GM23338 (cell line): ENCODE results near the gene RNFT2. TPM values are rescaled to one million over a fixed set of nuclear protein-coding genes. Genes with fewer than 3 reads are reported as not detected.

Experiments used
- ATAC-seq: fragments of 200-7000 bp; cut with Tn5 transposase; 3 replicates; pipeline ENCODE4 v1.9.1; 2020
- DNase-seq: peaks from one replicate; pipeline ENCODE4 v3.0.0-alpha.2; 2015; ENCODE audit warnings: low spot score
- H2AFZ ChIP-seq: fragments of 200-600 bp; sonication (generic); 2 replicates; pipeline ENCODE4 v1.8.0; 2016; ENCODE audit warnings: antibody characterized with exemption, mild to moderate bottlenecking, moderate library complexity
- H3F3A ChIP-seq: fragments of 200-600 bp; sonication (generic); replicated peaks from 2 replicates; pipeline ENCODE4 v1.8.0; 2017; ENCODE audit warnings: antibody characterized with exemption, mixed run types, low read depth
- H3K27ac ChIP-seq: fragments of 200-600 bp; sonication (generic); 2 replicates; pipeline ENCODE4 v1.6.1; 2016; ENCODE audit warnings: low read depth
- H3K27me3 ChIP-seq: fragments of 200-600 bp; sonication (generic); 2 replicates; pipeline ENCODE4 v1.8.0; 2016; ENCODE audit warnings: mild to moderate bottlenecking, mixed run types, moderate library complexity; ENCODE audit not compliant: insufficient read depth
- H3K36me3 ChIP-seq: fragments of 200-600 bp; sonication (generic); 2 replicates; pipeline ENCODE4 v1.8.0; 2016; ENCODE audit warnings: mild to moderate bottlenecking; ENCODE audit not compliant: insufficient read depth
- H3K4me1 ChIP-seq: fragments of 200-600 bp; sonication (generic); 2 replicates; pipeline ENCODE4 v1.8.0; 2016; ENCODE audit warnings: mild to moderate bottlenecking, moderate library complexity; ENCODE audit not compliant: insufficient read depth
- H3K4me2 ChIP-seq: fragments of 200-600 bp; sonication (generic); 2 replicates; pipeline ENCODE4 v1.7.1; 2017; ENCODE audit warnings: mixed run types
- H3K4me3 ChIP-seq: fragments of 200-600 bp; sonication (generic); 2 replicates; pipeline ENCODE4 v1.6.1; 2016; ENCODE audit warnings: mixed run types
- H3K79me2 ChIP-seq: fragments of 200-600 bp; sonication (generic); replicated peaks from 2 replicates; pipeline ENCODE4 v1.8.0; 2017; ENCODE audit warnings: mild to moderate bottlenecking; ENCODE audit not compliant: insufficient read depth
- H3K9me2 ChIP-seq: fragments of 200-600 bp; sonication (generic); 2 replicates; pipeline ENCODE4 v1.8.0; 2017; ENCODE audit not compliant: insufficient read depth
- H4K20me1 ChIP-seq: fragments of 200-600 bp; sonication (generic); replicated peaks from 2 replicates; pipeline ENCODE4 v1.8.0; 2017; ENCODE audit warnings: mild to moderate bottlenecking; ENCODE audit not compliant: insufficient read depth
- H3K27ac Mint-ChIP-seq: 2 replicates; pipeline ENCODE4 v1.8.0; 2020; ENCODE audit warnings: inconsistent platforms, mild to moderate bottlenecking, moderate library complexity, mixed read lengths
- H3K27me3 Mint-ChIP-seq: 3 replicates; pipeline ENCODE4 v1.8.0; 2022; ENCODE audit warnings: low read depth, mild to moderate bottlenecking, moderate library complexity, mixed read lengths, inconsistent platforms; ENCODE audit not compliant: insufficient read depth, poor library complexity
- H3K36me3 Mint-ChIP-seq: 3 replicates; pipeline ENCODE4 v1.8.0; 2021; ENCODE audit warnings: low read depth, mild to moderate bottlenecking, inconsistent platforms, moderate library complexity, mixed read lengths
- H3K4me1 Mint-ChIP-seq: 3 replicates; pipeline ENCODE4 v1.8.0; 2020; ENCODE audit warnings: mild to moderate bottlenecking, inconsistent platforms, mixed read lengths
- H3K4me3 Mint-ChIP-seq: 3 replicates; pipeline ENCODE4 v1.8.0; 2021; ENCODE audit warnings: moderate library complexity, mild to moderate bottlenecking, inconsistent platforms, mixed read lengths
- H3K9me3 Mint-ChIP-seq: 3 replicates; pipeline ENCODE4 v1.8.0; 2020; ENCODE audit warnings: moderate library complexity, mild to moderate bottlenecking, inconsistent platforms, mixed read lengths
- CREB1 ChIP-seq: fragments of 250-450 bp; sonication (Bioruptor Pico); IDR thresholded peaks from 2 replicates; pipeline ENCODE4 v1.5.0; 2020; ENCODE audit warnings: low read depth, mild to moderate bottlenecking, moderate library complexity
- ETS1 ChIP-seq: IDR thresholded peaks from 2 replicates; pipeline ENCODE4 v1.6.1; 2016; ENCODE audit warnings: antibody characterized with exemption
- EZH2 ChIP-seq: fragments of 200-600 bp; sonication (generic); IDR thresholded peaks from one replicate; pipeline ENCODE4 v1.8.0; 2017; ENCODE audit warnings: antibody characterized with exemption, mild to moderate bottlenecking, low read depth; ENCODE audit not compliant: unreplicated experiment
- EZH2phosphoT487 ChIP-seq: fragments of 200-600 bp; sonication (generic); IDR thresholded peaks from one replicate; pipeline ENCODE4 v1.8.1; 2018; ENCODE audit warnings: antibody characterized with exemption; ENCODE audit not compliant: unreplicated experiment
- JUNB ChIP-seq: IDR thresholded peaks from one replicate; pipeline ENCODE4 v1.6.1; 2016; ENCODE audit warnings: antibody characterized with exemption; ENCODE audit not compliant: unreplicated experiment
- NANOG ChIP-seq: IDR thresholded peaks from 2 replicates; pipeline ENCODE4 v1.6.1; 2016; ENCODE audit warnings: antibody characterized with exemption, borderline replicate concordance
- POLR2AphosphoS5 ChIP-seq: IDR thresholded peaks from 2 replicates; pipeline ENCODE4 v1.6.1; 2016; ENCODE audit warnings: antibody characterized with exemption, low read depth
- REST ChIP-seq: IDR thresholded peaks from one replicate; pipeline ENCODE4 v1.6.1; 2018; ENCODE audit warnings: antibody characterized with exemption; ENCODE audit not compliant: unreplicated experiment
- STAT1 ChIP-seq: IDR thresholded peaks from one replicate; pipeline ENCODE4 v1.6.1; 2016; ENCODE audit warnings: antibody characterized with exemption; ENCODE audit not compliant: unreplicated experiment
- ZNF114 ChIP-seq: fragments of 250-450 bp; sonication (Bioruptor Pico); IDR thresholded peaks from 2 replicates; pipeline ENCODE4 v1.5.0; 2020; ENCODE audit warnings: mild to moderate bottlenecking, moderate library complexity
- ZNF331 ChIP-seq: fragments of 250-450 bp; sonication (Bioruptor Pico); IDR thresholded peaks from 2 replicates; pipeline ENCODE4 v1.5.0; 2020; ENCODE audit warnings: low read depth, mild to moderate bottlenecking, moderate library complexity
- polyA plus RNA-seq: library from polyadenylated mRNA; unstranded; fragments of >200 nt; fragmentation: Nextera tagmentation; extraction: Ambion mirVana; gene quantifications from 2 replicates; pipeline ENCODE4 v1.2.1, GENCODE V29; 2016
- total RNA-seq: library from RNA; depleted of rRNA; stranded (reverse); fragments of >200 nt; shearing (Covaris generic); gene quantifications from 2 replicates; pipeline ENCODE4 v1.2.3, GENCODE V29; 2014
- TF ChIP-seq, protein P1 (sequence below): fragments of 250-450 bp; sonication (Bioruptor Pico); IDR thresholded peaks from 2 replicates; pipeline ENCODE4 v1.5.0; 2020; ENCODE audit warnings: mild to moderate bottlenecking, moderate library complexity
- TF ChIP-seq, protein P2 (sequence below), 2 experiments: fragments of 200-600 bp in 1 of 2; sonication (generic) in 1 of 2; conservative IDR thresholded peaks; 2 replicates each; pipeline versions ENCODE4 v1.5.1 to v1.6.1; 2016 to 2017; ENCODE audit warnings: antibody characterized with exemption in 2 of 2, low read depth in 2 of 2, mild to moderate bottlenecking in 2 of 2, moderate library complexity in 1 of 2

RNFT2 gene
- total and polyA plus RNA-seq, 2 experiments from 2014 or later: 19.3 to 22.9 TPM

DNA sequence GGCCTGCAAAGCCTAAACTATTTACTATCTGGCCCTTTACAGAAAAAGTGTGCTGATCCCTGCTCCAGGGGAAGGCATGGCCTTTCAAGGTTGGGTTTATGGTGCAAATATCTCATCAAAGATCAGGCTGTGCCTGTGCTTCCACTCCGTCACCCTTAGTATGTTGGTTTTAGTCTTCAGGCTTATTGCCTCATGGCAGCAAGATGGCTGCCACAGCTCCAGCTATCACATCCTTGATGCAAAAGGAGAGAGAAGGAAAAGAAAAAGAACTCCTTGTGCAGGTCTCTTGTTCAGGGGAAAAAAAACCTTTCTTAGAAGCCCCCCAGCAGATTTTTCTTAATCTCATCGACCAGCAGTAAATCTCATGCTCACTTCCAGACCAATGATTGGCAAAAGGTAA, 152.2 kb downstream of the RNFT2 start (continued):
- TF ChIP-seq REST (no peak), CREB1 (CRISPR knock-in tag) (no peak)

GRCh38 chr12:116891019-116891418, 152.9 kb downstream of the RNFT2 start:
- no peak for ATAC-seq
- Histone ChIP-seq H2AFZ (no peak overlapping the region), H3K36me3 (no peaks in the 10 kb centered on the region), H3K79me2 (no peaks in the 10 kb centered on the region), H3F3A (no peaks in the 10 kb centered on the region), H3K4me1 (no peaks in the 10 kb centered on the region), H3K9me2 (no peaks in the 10 kb centered on the region), H4K20me1 (no peaks in the 10 kb centered on the region), H3K4me3 (no peak overlapping the region), H3K27ac (no peak overlapping the region), H3K4me2 (no peak overlapping the region), H3K27me3 (no peaks in the 10 kb centered on the region)
- Mint-ChIP-seq H3K4me1 (no peaks in the 10 kb centered on the region), H3K4me3 (no peak overlapping the region), H3K36me3 (no peaks in the 10 kb centered on the region), H3K27ac (no peak overlapping the region), H3K27me3 (peaks cover 3% of the 10 kb centered on the region), H3K9me3 (no peaks in the 10 kb centered on the region)
- no peak for DNase-seq
- no peak for TF ChIP-seq EZH2
- TF ChIP-seq STAT1: no peak
- no peak for TF ChIP-seq ZNF331 (CRISPR knock-in tag)
- TF ChIP-seq ETS1: no peak
- TF ChIP-seq EZH2phosphoT487: no peak
- TF ChIP-seq, protein P1, sequence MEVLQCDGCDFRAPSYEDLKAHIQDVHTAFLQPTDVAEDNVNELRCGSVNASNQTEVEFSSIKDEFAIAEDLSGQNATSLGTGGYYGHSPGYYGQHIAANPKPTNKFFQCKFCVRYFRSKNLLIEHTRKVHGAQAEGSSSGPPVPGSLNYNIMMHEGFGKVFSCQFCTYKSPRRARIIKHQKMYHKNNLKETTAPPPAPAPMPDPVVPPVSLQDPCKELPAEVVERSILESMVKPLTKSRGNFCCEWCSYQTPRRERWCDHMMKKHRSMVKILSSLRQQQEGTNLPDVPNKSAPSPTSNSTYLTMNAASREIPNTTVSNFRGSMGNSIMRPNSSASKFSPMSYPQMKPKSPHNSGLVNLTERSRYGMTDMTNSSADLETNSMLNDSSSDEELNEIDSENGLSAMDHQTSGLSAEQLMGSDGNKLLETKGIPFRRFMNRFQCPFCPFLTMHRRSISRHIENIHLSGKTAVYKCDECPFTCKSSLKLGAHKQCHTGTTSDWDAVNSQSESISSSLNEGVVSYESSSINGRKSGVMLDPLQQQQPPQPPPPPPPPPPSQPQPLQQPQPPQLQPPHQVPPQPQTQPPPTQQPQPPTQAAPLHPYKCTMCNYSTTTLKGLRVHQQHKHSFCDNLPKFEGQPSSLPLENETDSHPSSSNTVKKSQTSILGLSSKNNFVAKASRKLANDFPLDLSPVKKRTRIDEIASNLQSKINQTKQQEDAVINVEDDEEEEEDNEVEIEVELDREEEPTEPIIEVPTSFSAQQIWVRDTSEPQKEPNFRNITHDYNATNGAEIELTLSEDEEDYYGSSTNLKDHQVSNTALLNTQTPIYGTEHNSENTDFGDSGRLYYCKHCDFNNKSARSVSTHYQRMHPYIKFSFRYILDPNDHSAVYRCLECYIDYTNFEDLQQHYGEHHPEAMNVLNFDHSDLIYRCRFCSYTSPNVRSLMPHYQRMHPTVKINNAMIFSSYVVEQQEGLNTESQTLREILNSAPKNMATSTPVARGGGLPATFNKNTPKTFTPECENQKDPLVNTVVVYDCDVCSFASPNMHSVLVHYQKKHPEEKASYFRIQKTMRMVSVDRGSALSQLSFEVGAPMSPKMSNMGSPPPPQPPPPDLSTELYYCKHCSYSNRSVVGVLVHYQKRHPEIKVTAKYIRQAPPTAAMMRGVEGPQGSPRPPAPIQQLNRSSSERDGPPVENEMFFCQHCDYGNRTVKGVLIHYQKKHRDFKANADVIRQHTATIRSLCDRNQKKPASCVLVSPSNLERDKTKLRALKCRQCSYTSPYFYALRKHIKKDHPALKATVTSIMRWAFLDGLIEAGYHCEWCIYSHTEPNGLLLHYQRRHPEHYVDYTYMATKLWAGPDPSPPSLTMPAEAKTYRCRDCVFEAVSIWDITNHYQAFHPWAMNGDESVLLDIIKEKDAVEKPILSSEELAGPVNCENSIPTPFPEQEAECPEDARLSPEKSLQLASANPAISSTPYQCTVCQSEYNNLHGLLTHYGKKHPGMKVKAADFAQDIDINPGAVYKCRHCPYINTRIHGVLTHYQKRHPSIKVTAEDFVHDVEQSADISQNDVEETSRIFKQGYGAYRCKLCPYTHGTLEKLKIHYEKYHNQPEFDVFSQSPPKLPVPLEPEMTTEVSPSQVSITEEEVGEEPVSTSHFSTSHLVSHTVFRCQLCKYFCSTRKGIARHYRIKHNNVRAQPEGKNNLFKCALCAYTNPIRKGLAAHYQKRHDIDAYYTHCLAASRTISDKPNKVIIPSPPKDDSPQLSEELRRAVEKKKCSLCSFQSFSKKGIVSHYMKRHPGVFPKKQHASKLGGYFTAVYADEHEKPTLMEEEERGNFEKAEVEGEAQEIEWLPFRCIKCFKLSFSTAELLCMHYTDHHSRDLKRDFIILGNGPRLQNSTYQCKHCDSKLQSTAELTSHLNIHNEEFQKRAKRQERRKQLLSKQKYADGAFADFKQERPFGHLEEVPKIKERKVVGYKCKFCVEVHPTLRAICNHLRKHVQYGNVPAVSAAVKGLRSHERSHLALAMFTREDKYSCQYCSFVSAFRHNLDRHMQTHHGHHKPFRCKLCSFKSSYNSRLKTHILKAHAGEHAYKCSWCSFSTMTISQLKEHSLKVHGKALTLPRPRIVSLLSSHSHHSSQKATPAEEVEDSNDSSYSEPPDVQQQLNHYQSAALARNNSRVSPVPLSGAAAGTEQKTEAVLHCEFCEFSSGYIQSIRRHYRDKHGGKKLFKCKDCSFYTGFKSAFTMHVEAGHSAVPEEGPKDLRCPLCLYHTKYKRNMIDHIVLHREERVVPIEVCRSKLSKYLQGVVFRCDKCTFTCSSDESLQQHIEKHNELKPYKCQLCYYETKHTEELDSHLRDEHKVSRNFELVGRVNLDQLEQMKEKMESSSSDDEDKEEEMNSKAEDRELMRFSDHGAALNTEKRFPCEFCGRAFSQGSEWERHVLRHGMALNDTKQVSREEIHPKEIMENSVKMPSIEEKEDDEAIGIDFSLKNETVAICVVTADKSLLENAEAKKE (CRISPR knock-in tag): no peak
- TF ChIP-seq, protein P2, sequence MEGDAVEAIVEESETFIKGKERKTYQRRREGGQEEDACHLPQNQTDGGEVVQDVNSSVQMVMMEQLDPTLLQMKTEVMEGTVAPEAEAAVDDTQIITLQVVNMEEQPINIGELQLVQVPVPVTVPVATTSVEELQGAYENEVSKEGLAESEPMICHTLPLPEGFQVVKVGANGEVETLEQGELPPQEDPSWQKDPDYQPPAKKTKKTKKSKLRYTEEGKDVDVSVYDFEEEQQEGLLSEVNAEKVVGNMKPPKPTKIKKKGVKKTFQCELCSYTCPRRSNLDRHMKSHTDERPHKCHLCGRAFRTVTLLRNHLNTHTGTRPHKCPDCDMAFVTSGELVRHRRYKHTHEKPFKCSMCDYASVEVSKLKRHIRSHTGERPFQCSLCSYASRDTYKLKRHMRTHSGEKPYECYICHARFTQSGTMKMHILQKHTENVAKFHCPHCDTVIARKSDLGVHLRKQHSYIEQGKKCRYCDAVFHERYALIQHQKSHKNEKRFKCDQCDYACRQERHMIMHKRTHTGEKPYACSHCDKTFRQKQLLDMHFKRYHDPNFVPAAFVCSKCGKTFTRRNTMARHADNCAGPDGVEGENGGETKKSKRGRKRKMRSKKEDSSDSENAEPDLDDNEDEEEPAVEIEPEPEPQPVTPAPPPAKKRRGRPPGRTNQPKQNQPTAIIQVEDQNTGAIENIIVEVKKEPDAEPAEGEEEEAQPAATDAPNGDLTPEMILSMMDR (conservative IDR thresholded peaks at IDR 0.05; ENCODE audit: low read depth in 2 of 2): no peak
- no peak for TF ChIP-seq JUNB
- no peak for TF ChIP-seq ZNF114 (CRISPR knock-in tag)
- no peak for TF ChIP-seq POLR2AphosphoS5
- TF ChIP-seq CREB1 (CRISPR knock-in tag): no peak
- no peak for TF ChIP-seq NANOG
